ENCODE data around the gene ASPG.

ASPG gene

DNA sequence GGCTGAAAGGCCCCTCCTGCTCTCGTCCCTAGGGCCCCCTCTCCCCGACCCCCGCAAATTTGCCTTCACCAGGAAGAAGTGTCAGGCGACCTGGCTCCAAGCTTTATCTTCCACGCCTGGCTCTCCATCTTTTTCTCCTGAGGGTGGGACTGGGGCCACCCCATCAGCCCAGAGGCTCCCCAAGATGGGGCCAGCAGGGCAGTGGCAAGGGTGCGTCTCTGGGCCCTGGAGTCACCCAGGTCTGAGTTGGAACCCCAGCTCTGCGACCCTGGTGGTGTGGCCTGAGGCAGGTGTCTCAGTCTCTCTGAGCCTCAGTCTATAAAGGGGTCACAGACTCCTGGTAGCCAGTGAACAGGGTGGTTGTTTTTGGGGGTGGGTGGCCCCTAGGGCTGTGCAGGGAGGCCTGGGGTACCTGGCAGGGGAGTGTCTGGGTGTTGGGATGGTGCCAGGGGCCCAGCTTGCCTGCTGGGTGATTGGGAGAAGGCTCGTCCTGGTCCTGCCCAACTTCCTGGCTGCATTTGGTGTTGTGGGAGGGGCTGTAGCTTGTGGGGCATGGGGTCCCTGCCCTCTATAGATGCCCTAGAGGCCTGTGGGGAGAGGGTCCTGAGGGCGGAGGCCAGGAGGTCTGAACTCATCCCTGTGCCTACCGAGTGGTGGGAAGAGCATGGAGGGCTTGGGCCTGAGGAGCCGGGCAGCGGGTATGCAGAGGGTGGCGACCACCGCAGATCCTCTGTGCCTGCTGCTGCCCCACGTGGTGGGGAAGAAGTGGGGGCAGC is 60.5 kb downstream of the ASPG start:
- Histone ChIP-seq H3K9me3 (ENCODE audit: severe bottlenecking) (no peaks in the 10 kb centered on the region), H3K36me3 (peaks cover 15% of the 10 kb centered on the region), H3K4me3 (ENCODE audit: low read depth, low read length) (no peak overlapping the region), H3K27me3 (ENCODE audit: insufficient read depth, low read depth, severe bottlenecking) (no peaks in the 10 kb centered on the region), H3K27ac (no peak overlapping the region)
- DNase-seq, result peak; percentile 3
- TF ChIP-seq CTCF (IDR thresholded peaks at IDR 0.05; ENCODE audit: low read depth, low read length), result no peak

GRCh38 chr14:104146651-104147345 is 61.3 kb downstream of the ASPG start:
- no peak overlapping the region for H3K4me3 ChIP-seq (ENCODE audit: low read depth, low read length)
- no peaks in the 10 kb centered on the region for H3K9me3 ChIP-seq (ENCODE audit: severe bottlenecking)
- H3K27ac ChIP-seq, result no peak overlapping the region; the same call in 1 of the 2 replicates
- no peaks in the 10 kb centered on the region for H3K27me3 ChIP-seq (ENCODE audit: insufficient read depth, low read depth, severe bottlenecking)
- no peak for DNase-seq
- no peak for TF ChIP-seq CTCF (IDR thresholded peaks at IDR 0.05; ENCODE audit: low read depth, low read length)
- peaks cover 13% of the 10 kb centered on the region for H3K36me3 ChIP-seq

DNA sequence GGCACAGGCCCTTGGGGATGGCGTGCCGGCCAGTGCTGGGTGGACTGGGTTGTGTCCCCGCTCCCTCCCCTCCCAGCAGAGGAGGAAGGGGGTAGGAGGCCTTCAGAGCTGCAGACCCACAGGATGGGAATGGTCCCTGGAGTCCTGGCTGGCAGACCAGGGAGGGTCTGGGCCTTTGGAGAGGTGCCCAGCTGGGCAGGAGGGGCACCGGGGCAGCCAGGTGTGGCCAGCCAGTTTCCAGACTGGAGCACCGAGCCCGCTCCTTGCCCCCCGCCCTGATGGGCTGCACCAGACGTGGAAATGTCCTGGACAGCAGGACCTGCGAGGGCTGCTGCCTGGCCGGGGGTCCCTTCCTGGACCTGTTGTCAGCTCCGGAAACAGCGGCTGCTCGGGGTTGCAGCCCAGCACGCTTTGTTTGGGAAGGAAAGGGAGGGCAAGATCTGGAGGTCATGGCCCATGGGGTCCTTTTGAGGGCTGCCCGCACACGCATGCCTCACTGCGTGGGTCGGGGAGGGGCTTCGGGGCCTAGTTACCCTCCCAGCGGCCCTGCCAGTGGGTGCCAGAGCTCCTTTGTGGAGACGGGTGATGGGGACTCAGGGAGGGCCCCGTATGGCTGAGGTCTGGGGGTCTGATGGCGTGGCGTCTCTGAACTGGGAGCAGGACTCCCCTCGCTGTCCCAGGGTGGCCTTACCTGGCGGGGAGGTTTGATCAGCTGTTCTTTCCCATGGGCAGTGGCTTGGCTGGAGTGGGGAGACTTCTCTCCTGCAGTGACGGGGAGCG is 62.0 kb downstream of the ASPG start:
- H3K27ac ChIP-seq, result peak overlapping the region; percentile 90
- H3K27me3 ChIP-seq (ENCODE audit: insufficient read depth, low read depth, severe bottlenecking), result no peaks in the 10 kb centered on the region
- DNase-seq, result peak; percentile 6
- peaks cover 17% of the 10 kb centered on the region for H3K36me3 ChIP-seq
- no peak overlapping the region for H3K4me3 ChIP-seq (ENCODE audit: low read depth, low read length)
- TF ChIP-seq CTCF (IDR thresholded peaks at IDR 0.05; ENCODE audit: low read depth, low read length), result no peak
- no peaks in the 10 kb centered on the region for H3K9me3 ChIP-seq (ENCODE audit: severe bottlenecking)

DNA sequence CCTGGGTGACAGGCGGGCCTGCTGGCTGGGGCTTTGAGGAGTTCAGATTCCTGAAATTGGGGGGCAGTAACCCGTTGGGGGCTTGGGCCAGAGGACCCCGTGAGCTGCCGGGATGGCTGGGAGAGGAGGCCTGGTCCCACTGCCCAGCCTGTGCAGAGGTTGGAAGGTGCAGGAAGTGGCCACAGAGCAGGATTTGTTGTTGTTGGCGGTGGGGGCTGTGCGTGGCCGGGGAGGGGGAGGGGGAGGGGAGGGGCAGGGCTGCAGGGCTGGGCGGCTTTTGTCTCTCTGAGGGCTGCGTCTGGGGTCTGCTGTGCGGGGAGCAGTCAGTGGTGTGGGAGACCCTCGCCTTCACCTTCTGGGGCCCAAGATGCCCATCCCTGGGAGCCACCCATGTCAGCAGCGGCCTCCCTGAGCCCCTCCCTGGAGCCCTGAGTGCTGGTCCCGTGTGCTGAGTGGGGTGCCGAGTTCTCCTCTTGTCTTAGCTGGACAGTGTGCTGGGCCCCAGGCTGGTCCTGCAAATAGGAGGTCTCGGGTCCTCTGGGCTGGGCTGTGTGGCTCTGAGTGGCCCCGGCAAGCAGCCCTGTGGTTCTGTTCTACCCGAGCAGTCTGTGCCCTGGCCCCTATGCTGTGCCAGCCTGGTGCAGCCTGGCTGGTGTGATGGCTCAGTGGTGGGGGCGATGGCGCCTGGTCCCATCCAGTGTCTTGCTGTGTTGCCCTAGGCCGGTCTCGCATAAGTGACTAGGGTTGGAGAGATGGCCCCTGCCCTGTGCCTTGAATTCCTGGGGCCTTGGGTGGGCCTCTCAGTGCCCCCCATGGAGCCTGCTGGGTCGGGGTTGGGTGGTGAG is 63.2 kb downstream of the ASPG start:
- Histone ChIP-seq H3K4me3 (ENCODE audit: low read depth, low read length) (no peak overlapping the region), H3K9me3 (ENCODE audit: severe bottlenecking) (no peaks in the 10 kb centered on the region), H3K36me3 (peaks cover 18% of the 10 kb centered on the region), H3K27ac (peak overlapping the region; percentile 90), H3K27me3 (ENCODE audit: insufficient read depth, low read depth, severe bottlenecking) (no peaks in the 10 kb centered on the region)
- TF ChIP-seq CTCF (IDR thresholded peaks at IDR 0.05; ENCODE audit: low read depth, low read length), result no peak
- DNase-seq, result no peak

DNA sequence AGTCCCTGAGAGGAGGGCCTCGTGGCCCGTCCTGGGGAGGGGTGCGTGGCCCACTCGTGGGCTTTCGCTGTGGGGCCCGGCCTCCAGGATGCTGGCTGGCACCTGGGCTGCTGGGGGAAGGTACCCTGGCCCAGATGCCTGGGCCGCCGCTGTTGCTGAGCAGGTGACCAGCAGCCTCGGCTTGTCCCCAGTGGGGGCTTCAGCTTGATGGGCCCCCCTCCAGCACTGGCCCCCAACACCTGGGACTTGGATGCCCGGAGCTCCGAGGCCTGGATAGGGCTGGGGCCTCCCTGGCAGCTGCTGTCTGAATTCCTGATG is 63.7 kb downstream of the ASPG start:
- Histone ChIP-seq H3K9me3 (ENCODE audit: severe bottlenecking) (no peaks in the 10 kb centered on the region), H3K27ac (peak overlapping the region; percentile 90), H3K4me3 (ENCODE audit: low read depth, low read length) (peak overlapping the region; percentile 23), H3K27me3 (ENCODE audit: insufficient read depth, low read depth, severe bottlenecking) (no peaks in the 10 kb centered on the region), H3K36me3 (peaks cover 18% of the 10 kb centered on the region)
- TF ChIP-seq CTCF (IDR thresholded peaks at IDR 0.05; ENCODE audit: low read depth, low read length), result no peak
- no peak for DNase-seq

Measured in WERI-Rb-1 (cell line).